HG02642 (cell line): ENCODE results near the gene MYO18B.
"Not testable (repeated sequence)": the region's sequence is repeated elsewhere in the genome, so short reads cannot be mapped to it uniquely, and the experiment has no call there.

Experiments used
- ATAC-seq: cut with Tn5 transposase; IDR thresholded peaks from one replicate; pipeline ENCODE4 v1.9.1; 2021; ENCODE audit warnings: mild to moderate bottlenecking; ENCODE audit not compliant: unreplicated experiment, poor library complexity

The MYO18B gene

GRCh38 chr22:25966448-25966913 is 224.5 kb downstream of the MYO18B start:
- ATAC-seq: no peak

GRCh38 chr22:25969286-25969685 is 227.3 kb downstream of the MYO18B start:
- ATAC-seq: no peak

DNA sequence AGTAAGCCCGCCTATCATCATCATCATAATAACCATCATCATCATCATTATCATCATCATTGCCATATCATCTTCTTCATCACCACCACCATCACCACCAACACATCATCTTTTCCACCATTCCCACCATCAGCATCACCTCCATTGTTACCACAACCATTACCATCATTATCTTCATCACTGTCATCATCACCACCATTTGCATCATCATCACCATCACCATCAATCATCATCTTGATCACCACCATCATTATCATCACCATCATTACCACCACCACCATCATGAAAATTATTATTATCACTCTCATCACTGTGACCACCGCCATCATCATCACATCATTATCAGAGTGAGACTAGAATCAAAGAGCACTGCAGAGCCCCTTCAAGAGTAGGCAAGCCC is 227.9 kb downstream of the MYO18B start:
- ATAC-seq: no peak

GRCh38 chr22:25970374-25970911 is 228.5 kb downstream of the MYO18B start:
- ATAC-seq: no peak

DNA sequence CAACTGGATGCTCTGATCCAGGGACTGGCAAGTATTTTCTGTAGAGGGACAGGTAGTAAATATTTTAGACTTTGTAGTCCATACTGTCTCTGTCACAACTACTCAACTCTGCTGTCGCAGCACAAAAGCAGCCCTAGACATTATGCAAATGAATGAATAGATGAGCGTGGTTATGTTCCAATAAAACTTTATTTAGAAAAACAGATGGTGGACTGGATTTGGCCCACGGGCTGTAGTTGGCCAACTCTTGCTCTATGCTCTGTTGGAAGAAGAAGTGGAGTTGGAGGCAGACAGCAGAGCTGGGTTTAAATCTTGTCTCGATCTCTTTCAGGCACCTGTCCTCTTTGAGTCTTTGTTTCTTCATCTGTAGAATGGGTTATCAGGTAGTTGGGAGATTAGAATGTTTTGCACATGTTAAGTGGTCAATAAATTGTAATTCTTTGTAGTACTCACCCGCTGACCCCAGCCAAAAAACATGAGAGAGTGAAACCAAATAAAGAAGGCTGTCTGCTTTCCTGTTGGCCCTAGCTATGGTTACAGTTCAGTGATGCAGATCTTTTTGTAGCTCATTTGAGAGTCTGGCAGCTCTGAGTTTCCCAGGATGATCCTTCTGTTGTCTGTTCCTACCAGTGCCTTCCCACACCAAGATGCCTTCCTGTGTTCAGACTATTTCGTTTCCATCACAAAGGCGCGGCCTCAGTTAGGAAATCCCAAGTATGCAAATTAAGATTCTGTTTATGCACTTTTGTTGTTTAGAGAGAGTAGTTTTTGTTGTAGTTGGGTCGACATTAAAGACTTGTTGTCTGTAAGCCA is 229.2 kb downstream of the MYO18B start:
- no peak for ATAC-seq

GRCh38 chr22:25972397-25972796 is 230.4 kb downstream of the MYO18B start:
- ATAC-seq: no peak

- no peak for ATAC-seq
Observed at GRCh38 chr22:25976356-25976755, 234.4 kb downstream of the MYO18B start.

GRCh38 chr22:25979968-25980367 is 238.0 kb downstream of the MYO18B start:
- no peak for ATAC-seq

DNA sequence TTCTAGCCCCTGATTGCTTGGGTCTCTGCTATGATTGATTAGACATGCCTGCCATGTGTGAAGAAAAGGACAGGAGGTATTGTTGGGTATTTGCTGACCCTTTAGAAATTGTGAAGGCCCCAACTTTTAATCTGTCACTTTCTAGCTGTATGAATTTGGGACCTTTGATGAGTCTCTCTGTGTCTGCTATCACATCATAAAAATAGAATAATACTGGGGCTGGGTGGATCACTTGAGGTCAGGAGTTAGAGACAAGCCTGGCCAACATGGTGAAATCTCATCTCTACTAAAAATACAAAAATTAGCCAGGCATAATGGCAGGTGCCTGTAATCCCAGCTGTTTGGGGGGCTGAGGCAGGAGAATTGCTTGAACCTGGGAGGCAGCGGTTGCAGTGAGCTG is 242.9 kb downstream of the MYO18B start:
- ATAC-seq: not testable (repeated sequence)

GRCh38 chr22:25987948-25988347 is 246.0 kb downstream of the MYO18B start:
- ATAC-seq: no peak

DNA sequence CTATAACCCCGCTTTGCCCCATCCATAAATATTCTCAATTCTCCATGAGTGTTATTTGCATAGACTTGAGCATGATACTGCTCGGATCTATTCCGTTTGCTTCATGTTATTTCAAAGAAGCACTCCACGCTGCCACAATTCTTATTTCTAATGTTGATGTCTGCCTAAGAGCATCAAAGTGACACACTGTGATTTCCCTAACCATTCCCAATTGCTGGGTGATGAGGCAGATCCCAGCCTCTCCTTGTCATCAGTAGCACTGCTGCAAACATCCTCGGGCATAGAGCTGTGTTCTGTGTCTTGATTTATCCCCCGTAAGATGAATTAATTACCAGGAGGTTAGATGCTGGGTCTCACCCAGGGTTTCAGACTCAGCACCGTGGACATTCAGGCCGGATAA is 249.0 kb downstream of the MYO18B start:
- no peak for ATAC-seq

DNA sequence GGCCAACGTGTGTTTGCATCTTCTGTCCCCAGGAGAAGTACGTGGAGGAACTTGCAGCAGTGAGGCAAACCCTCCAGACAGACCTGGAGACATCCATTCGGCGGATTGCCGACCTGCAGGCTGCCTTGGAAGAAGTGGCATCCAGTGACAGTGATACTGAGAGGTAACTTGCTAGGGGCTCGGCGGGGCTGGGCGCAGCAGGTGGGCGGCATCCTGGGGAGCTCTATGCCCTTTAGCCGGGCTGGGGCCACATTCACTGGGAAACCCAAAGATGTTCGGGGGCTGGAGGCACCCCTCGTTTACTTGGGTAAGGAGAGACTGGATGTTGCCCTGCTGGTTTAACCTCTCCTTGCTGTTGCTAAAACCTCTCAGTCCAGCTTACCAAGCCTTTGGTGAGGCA is 250.3 kb downstream of the MYO18B start:
- ATAC-seq: no peak

DNA sequence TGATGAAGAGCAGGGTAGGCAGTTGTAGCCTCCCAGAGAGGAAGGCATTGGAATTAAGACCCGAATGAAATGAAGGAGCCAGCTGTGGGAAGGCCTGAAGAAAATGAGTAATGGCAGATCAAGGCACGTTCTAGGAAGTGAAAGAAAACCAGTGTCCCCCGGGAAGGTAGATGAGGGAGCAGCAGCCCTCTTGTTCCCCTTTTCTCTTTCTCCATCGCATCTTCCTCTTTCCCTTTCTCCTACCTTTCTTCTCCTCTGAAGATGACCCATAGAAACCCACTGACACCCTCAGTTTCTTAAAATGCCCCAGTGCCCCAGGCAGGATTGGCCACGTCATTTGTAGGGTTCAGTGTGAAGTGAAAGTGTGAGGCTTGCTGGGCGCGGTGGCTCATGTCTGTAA is 254.7 kb downstream of the MYO18B start:
- ATAC-seq: no peak

DNA sequence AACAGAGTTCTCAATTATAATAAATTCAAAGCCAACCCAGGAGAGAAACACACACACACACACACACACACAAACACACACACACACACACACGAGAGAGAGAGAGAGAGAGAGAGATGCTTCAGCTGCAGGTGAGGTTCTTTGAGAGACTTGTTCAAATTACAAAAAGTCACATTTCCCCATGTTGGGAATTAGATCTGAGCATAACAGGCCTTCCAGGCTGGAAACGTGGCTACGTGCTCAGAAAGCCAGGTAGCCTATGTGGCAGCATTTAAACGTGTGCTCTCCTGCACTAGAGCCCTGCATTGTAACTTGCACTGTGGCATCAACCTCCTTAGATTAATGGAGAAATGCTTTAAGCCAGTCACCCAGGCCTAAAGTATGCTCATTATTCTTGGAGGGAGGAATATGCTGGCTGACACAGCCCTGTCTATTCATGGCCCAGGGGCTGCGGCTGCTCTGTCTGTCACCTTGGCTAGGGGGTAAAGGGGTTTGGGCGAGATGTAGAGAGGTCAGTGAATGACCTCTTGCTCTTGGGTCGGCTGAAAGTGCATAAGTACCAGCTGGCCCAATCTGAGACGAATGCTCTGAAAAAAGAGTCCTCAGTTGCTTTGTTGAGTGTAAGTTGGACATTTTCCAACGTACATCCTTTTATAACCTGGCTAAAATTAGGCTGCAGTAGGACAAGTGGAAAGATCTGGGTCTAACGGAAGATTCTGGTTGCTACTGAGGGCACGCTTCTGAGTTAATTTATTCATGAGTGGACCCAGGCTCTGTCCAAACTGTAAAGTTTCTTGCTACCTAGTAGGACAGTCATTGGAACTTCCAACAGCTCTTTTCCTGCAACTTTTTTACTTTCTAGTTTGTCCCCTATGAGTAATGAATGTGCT is 256.1 kb downstream of the MYO18B start:
- no peak for ATAC-seq

DNA sequence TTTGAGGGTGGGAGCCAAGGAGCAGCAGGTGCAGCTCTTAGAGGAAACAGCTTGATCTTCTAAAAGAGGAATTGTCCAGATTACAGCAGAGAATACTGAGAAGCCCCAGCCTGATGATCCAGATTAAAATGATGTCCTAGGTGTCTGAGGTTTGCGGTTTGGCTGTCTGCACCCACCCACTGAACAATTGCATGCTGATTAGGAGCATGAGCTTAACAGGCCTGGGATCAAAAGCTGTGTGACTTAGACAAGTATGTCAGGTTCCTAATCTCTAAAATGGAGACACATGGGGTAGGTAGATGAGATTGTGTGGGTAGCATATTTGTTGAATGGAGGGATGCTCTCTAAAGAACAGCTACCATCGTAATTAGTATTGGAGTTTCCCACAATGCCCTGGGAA is 260.5 kb downstream of the MYO18B start:
- ATAC-seq: no peak

- no peak for ATAC-seq
Observed at GRCh38 chr22:26004477-26004876, 262.5 kb downstream of the MYO18B start.

DNA sequence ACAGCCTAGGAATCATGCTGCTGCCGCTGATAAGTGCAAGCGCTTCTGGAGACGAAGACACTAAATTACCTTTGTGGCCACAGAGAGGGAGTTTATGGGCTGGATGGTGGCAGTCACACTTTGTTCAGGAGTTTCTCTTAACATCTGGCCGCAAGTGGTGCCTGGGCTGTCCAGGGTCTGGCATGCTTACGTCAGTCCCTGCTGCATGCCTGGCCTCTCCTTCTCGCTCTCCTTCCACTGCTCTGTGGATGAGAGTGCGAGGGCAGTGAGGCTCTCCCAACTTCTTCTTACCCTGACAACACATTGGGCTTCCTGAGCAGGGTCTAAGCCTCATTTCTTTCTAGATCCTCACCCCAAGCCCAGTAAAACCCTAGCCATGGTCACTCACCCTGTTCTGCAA is 266.6 kb downstream of the MYO18B start:
- no peak for ATAC-seq

DNA sequence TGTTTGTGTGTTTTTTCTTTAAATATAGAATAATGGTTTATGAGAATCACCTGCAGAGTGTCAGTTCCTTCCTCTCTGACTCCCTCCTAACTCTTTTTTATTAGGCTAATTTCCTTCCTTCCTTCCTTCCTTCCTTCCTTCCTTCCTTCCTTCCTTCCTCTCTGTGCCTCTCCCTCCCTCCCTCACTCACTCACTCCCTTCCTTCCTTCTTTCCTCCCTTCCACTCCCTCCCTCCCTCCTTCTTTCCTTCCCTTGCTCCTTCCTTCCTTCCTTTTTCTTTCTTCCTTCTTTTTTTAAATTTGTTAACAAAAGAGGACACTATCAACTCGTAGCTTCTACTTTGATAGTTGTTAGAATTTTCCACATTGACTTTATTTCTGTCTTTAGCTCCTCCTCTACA is 274.9 kb downstream of the MYO18B start:
- ATAC-seq: no peak

GRCh38 chr22:26017932-26018331 is 275.9 kb downstream of the MYO18B start:
- no peak for ATAC-seq

GRCh38 chr22:26019596-26019995 is 277.6 kb downstream of the MYO18B start:
- no peak for ATAC-seq

- no peak for ATAC-seq
Observed at GRCh38 chr22:26021516-26021915, 279.5 kb downstream of the MYO18B start.
